ENCODE results near the gene SHQ1. TPM values are rescaled to one million over a fixed set of nuclear protein-coding genes. Genes with fewer than 3 reads are reported as not detected.

The SHQ1 gene
- total RNA-seq, 3 donors from 2014 or later, result 18.1 to 31.6 (median 21.4) TPM

DNA sequence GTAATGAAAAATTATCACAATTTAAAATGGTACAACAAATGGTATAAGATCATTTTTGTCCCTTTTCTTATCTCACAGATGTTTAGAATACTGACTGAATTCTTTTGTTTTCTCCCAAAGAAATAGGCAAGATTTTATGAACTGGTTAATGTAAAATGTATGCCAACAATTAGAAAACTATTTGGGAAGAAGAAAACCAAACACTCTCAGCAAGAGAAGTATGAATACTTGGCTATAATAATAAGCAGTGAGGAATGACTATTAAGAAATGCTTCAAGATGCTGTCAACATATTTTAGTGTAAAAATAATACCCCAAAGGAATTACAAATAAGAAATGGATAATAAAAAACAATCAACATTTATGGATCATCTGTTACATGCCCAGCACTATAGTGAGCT is 18.5 kb downstream of the SHQ1 start:
- H3K36me3 ChIP-seq (ENCODE audit: low read depth), result peaks cover 3% of the 10 kb centered on the region
- intact Hi-C loops (cut with DNase I, micrococcal nuclease), result loop anchor here in 1 of 2 donors (10.0 kb wide), 2 partner anchors 865 to 955 kb away; no protein-coding TSS in a partner anchor
- DNase-seq (no peak), ATAC-seq (no peak)
- no peaks in the 10 kb centered on the region for H3K9me3 ChIP-seq
- peaks cover 5% of the 10 kb centered on the region for H3K4me1 ChIP-seq (ENCODE audit: low read depth)
- TF ChIP-seq, protein P1, sequence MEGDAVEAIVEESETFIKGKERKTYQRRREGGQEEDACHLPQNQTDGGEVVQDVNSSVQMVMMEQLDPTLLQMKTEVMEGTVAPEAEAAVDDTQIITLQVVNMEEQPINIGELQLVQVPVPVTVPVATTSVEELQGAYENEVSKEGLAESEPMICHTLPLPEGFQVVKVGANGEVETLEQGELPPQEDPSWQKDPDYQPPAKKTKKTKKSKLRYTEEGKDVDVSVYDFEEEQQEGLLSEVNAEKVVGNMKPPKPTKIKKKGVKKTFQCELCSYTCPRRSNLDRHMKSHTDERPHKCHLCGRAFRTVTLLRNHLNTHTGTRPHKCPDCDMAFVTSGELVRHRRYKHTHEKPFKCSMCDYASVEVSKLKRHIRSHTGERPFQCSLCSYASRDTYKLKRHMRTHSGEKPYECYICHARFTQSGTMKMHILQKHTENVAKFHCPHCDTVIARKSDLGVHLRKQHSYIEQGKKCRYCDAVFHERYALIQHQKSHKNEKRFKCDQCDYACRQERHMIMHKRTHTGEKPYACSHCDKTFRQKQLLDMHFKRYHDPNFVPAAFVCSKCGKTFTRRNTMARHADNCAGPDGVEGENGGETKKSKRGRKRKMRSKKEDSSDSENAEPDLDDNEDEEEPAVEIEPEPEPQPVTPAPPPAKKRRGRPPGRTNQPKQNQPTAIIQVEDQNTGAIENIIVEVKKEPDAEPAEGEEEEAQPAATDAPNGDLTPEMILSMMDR (IDR thresholded peaks at IDR 0.05), result no peak
- H3K4me3 ChIP-seq, result no peak overlapping the region

DNA sequence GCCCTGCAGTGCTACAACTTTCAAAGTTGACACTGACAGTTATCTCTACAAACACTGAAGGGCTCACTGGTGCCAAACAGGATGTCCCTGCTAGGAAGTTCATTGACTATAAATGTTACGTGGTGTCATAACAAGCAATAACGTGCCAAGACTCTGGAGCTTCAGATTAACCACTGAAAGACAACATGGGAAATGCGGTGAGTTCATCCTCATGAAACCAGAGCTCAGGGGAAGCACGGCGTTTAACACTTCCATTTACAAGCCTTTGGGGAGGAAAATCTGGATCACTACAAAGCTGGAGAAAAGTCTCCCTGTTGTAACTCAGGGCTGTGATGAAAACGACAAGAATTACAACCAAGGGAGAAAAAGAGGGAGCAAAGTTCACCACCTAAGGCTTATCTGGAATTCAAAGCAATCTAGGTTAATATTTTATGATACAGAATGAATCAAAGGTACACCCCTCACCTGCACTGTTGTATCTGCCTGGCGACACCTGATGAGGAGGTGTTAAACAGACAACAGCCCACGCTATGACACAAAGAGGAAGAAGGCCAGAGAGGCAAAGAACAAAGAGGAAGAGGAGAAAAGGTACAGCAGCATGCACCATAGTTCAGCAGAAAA is 27.0 kb downstream of the SHQ1 start:
- ATAC-seq (peak; percentile 93), DNase-seq (peak in 2 of 3 donors; percentile 54 to 73)
- no peaks in the 10 kb centered on the region for H3K9me3 ChIP-seq
- H3K4me1 ChIP-seq (ENCODE audit: low read depth), result peaks cover 27% of the 10 kb centered on the region
- H3K36me3 ChIP-seq (ENCODE audit: low read depth), result peaks cover 3% of the 10 kb centered on the region
- TF ChIP-seq, protein P1 (IDR thresholded peaks at IDR 0.05), result no peak
- H3K4me3 ChIP-seq, result no peak overlapping the region
- intact Hi-C loops (cut with DNase I, micrococcal nuclease), result loop anchor here (5.0 to 10.0 kb wide), 3 partner anchors 154 to 946 kb away; no protein-coding TSS in a partner anchor

DNA sequence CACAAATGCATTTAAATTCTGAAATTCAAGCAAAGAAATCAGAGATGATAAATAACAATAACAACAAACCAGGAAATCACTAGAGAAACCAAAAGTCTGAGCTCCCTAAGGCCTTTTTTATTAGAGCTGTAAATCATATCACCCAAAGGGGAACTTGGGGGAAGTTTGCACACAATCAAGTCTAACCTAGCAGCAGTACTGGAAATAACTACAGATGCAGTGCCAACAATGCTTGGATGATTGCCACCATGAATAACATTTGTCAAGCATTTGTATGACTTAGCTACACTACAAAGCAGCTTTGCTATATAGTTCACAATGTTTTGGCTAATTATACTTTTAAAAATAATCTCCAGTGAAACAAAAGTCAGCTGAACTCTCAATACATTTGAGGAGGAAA is 27.8 kb downstream of the SHQ1 start:
- TF ChIP-seq, protein P1 (IDR thresholded peaks at IDR 0.05), result no peak
- Histone ChIP-seq H3K9me3 (no peaks in the 10 kb centered on the region), H3K4me3 (no peak overlapping the region), H3K36me3 (ENCODE audit: low read depth) (no peaks in the 10 kb centered on the region), H3K4me1 (ENCODE audit: low read depth) (peaks cover 27% of the 10 kb centered on the region)
- DNase-seq, result peak in 1 of 3 donors; percentile 68
- intact Hi-C loops (cut with DNase I, micrococcal nuclease), result loop anchor here (5.0 to 10.0 kb wide), 3 partner anchors 153 to 946 kb away; no protein-coding TSS in a partner anchor
- peak; percentile 54 for ATAC-seq

DNA sequence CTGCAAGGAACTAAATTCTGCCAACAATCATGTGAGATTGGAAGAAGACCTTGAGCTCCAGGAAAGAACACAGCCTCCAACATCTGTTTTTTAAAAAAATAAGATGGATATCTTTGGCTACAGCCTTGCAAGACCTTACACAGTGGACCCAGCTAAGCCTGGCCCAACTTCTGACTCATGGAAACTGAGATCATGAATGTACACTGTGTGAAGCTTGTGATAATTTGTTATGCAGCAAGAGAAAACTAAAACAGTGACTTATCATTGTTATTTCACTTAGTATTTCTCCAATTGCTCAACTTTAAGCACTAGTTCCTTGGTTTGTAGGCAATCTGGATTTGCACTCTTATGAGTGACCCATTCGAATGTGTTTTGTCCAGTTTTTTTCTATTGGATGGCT is 29.3 kb downstream of the SHQ1 start:
- no peak for ATAC-seq
- no peaks in the 10 kb centered on the region for H3K36me3 ChIP-seq (ENCODE audit: low read depth)
- H3K9me3 ChIP-seq, result no peaks in the 10 kb centered on the region
- no peak for DNase-seq
- TF ChIP-seq, protein P1 (IDR thresholded peaks at IDR 0.05), result no peak
- intact Hi-C loops (cut with DNase I, micrococcal nuclease), result loop anchor here in 1 of 2 donors (10.0 kb wide), 1 partner anchor 944 kb away; no protein-coding TSS in a partner anchor
- no peak overlapping the region for H3K4me3 ChIP-seq
- peaks cover 27% of the 10 kb centered on the region for H3K4me1 ChIP-seq (ENCODE audit: low read depth)

DNA sequence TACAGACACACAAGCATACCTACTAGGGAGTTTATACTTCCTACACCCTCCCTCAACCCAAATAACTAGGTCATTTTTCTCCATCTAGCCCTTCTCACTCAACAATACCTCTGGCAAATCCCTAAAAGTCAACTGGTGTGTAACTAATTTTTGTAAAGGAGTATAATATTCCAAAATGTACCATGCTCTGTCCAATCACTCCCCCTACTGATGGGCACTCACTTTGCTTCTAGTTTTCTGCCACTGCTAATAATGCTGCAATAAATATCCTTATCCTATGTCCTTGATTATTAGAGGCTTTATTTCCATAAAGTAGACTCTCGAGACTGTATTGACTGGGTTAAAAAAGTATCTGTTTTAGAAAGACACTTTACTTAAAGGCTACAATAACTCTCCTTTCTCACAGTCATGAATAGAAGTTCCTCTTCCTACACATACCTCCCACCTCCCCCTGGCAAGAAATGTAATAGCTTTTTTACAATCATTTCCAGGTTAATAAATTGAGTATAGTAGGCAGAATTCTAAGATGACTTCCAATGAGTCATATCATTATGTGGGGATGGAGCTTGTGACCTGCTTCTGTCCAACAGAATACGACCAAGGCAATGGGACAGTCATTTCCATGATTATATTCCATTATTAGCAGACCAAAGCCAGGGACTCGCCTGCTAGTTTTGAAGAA is 30.0 kb downstream of the SHQ1 start:
- TF ChIP-seq, protein P1 (IDR thresholded peaks at IDR 0.05), result peak; percentile 4
- intact Hi-C loops (cut with DNase I, micrococcal nuclease), result loop anchor here in 1 of 2 donors (10.0 kb wide), 1 partner anchor 943 kb away; no protein-coding TSS in a partner anchor
- H3K36me3 ChIP-seq (ENCODE audit: low read depth), result no peaks in the 10 kb centered on the region
- H3K4me1 ChIP-seq (ENCODE audit: low read depth), result peaks cover 27% of the 10 kb centered on the region
- ATAC-seq, result no peak
- H3K9me3 ChIP-seq, result no peaks in the 10 kb centered on the region
- H3K4me3 ChIP-seq, result no peak overlapping the region
- peak in 1 of 3 donors; percentile 23 for DNase-seq

Data from mucosa of descending colon (tissue), 3 donors.